NOMO-1 treated with dmso at 0.1 percent for 144 hours (cell line): ENCODE results near the gene BRI3BP.
"Not testable (repeated sequence)": the region's sequence is repeated elsewhere in the genome, so short reads cannot be mapped to it uniquely, and the experiment has no call there.

Experiments
- DNase-seq: peaks from one replicate; lab custom pipeline; 2025; ENCODE audit not compliant: unreplicated experiment; lab: John Stamatoyannopoulos, UW

BRI3BP gene

GRCh38 chr12:125065021-125065918, 71.8 kb downstream of the BRI3BP start, which contains the start of gene AACS:
Gene AACS (plus strand): TSS chr12:125065435. CDS start chr12:125065585, 150 bp downstream.
- peak; percentile 74 for DNase-seq

GRCh38 chr12:125065919-125066570, 72.6 kb downstream of the BRI3BP start:
- no peak for DNase-seq

- no peak for DNase-seq
Measured at GRCh38 chr12:125068391-125068790, 74.9 kb downstream of the BRI3BP start.

GRCh38 chr12:125069616-125070015, 76.2 kb downstream of the BRI3BP start:
- DNase-seq = no peak

GRCh38 chr12:125070112-125070511, 76.7 kb downstream of the BRI3BP start:
- no peak for DNase-seq

- no peak for DNase-seq
Measured at GRCh38 chr12:125070661-125071390, 77.4 kb downstream of the BRI3BP start.

- DNase-seq = no peak
Measured at GRCh38 chr12:125071456-125071855, 78.0 kb downstream of the BRI3BP start.

- no peak for DNase-seq
Measured at GRCh38 chr12:125072496-125072895, 79.1 kb downstream of the BRI3BP start.

- not testable (repeated sequence) for DNase-seq
Measured at GRCh38 chr12:125074294-125074693, 80.8 kb downstream of the BRI3BP start.

- DNase-seq = no peak
Measured at GRCh38 chr12:125076103-125076502, 82.7 kb downstream of the BRI3BP start.

- DNase-seq = no peak
Measured at GRCh38 chr12:125079084-125079483, 85.6 kb downstream of the BRI3BP start.

GRCh38 chr12:125079648-125080645, 86.5 kb downstream of the BRI3BP start:
- DNase-seq = no peak
